GM10266 (cell line): ENCODE measurements around the gene ZNRF3.

Experiments used
- DNase-seq: peaks from one replicate; pipeline ENCODE4 v3.0.0; 2012; ENCODE audit errors: extremely low spot score
- CTCF ChIP-seq: IDR thresholded peaks from 2 replicates; pipeline ENCODE4 v1.5.1; 2012; ENCODE audit warnings: mild to moderate bottlenecking, low read depth; ENCODE audit not compliant: control insufficient read depth, insufficient read depth; ENCODE audit errors: missing control alignments

Gene ZNRF3

GRCh38 chr22:28925916-28926315 lies 42.5 kb downstream of the ZNRF3 start:
- no peak for TF ChIP-seq CTCF

GRCh38 chr22:28927630-28928029 lies 44.3 kb downstream of the ZNRF3 start:
- TF ChIP-seq CTCF, result no peak
- no peak for DNase-seq

More at GRCh38 chr22:28925916-28926315, 42.5 kb downstream of the ZNRF3 start:
- DNase-seq, result no peak

- no peak for DNase-seq
- TF ChIP-seq CTCF, result no peak
Measured at GRCh38 chr22:28929197-28929596, 45.8 kb downstream of the ZNRF3 start.

- TF ChIP-seq CTCF, result no peak
- no peak for DNase-seq
Measured at GRCh38 chr22:28930357-28931007, 47.1 kb downstream of the ZNRF3 start.

- DNase-seq, result no peak
- no peak for TF ChIP-seq CTCF
Measured at GRCh38 chr22:28931844-28932567, 48.6 kb downstream of the ZNRF3 start.

GRCh38 chr22:28933321-28933720 lies 49.9 kb downstream of the ZNRF3 start:
- no peak for TF ChIP-seq CTCF
- no peak for DNase-seq

- no peak for DNase-seq
- no peak for TF ChIP-seq CTCF
Measured at GRCh38 chr22:28934026-28934425, 50.7 kb downstream of the ZNRF3 start.
